Ovary (tissue), 3 donors: Measurements from ENCODE around the gene ARHGAP10.

Source experiments
- CTCF ChIP-seq, 3 donors: fragments of 450-650 bp in 2 of 3; fragments of 200-600 bp in 1 of 3; IDR thresholded peaks; one replicate each; pipeline versions ENCODE4 v1.5.1 to v1.8.0; 2016 to 2022; ENCODE audit warnings: antibody characterized with exemption in 3 of 3, mild to moderate bottlenecking in 1 of 3
- EP300 ChIP-seq: sonication (generic); formaldehyde crosslinking; IDR thresholded peaks from one replicate; pipeline ENCODE4 v1.6.1; 2017; ENCODE audit warnings: antibody characterized with exemption
- POLR2A ChIP-seq: fragments of 450-650 bp; IDR thresholded peaks from one replicate; pipeline ENCODE4 v1.6.1; 2017; ENCODE audit warnings: antibody characterized with exemption, mild to moderate bottlenecking, moderate library complexity
- donor health status: DM: no; HTN: no; CAD: no.

GRCh38 chr4:148101790-148102189 is 369.9 kb downstream of the ARHGAP10 start:
- no peak for TF ChIP-seq CTCF (IDR thresholded peaks at IDR 0.05)
- no peak for TF ChIP-seq POLR2A
- no peak for TF ChIP-seq EP300
